K562 (cell line): ENCODE results near the gene ZNF629.

ENCODE experiments used
- EZH2 ChIP-seq: IDR thresholded peaks from 2 replicates; pipeline ENCODE4 v1.6.1; 2012; ENCODE audit warnings: low read depth, mild to moderate bottlenecking, inconsistent platforms, low read length, borderline replicate concordance
- HMBOX1 ChIP-seq: sonication (generic); IDR thresholded peaks from 2 replicates; pipeline ENCODE4 v1.6.1; 2016
- POLR2A ChIP-seq: fragments of 450-650 bp; conservative IDR thresholded peaks from 2 replicates; pipeline ENCODE4 v1.6.1; 2016

DNA sequence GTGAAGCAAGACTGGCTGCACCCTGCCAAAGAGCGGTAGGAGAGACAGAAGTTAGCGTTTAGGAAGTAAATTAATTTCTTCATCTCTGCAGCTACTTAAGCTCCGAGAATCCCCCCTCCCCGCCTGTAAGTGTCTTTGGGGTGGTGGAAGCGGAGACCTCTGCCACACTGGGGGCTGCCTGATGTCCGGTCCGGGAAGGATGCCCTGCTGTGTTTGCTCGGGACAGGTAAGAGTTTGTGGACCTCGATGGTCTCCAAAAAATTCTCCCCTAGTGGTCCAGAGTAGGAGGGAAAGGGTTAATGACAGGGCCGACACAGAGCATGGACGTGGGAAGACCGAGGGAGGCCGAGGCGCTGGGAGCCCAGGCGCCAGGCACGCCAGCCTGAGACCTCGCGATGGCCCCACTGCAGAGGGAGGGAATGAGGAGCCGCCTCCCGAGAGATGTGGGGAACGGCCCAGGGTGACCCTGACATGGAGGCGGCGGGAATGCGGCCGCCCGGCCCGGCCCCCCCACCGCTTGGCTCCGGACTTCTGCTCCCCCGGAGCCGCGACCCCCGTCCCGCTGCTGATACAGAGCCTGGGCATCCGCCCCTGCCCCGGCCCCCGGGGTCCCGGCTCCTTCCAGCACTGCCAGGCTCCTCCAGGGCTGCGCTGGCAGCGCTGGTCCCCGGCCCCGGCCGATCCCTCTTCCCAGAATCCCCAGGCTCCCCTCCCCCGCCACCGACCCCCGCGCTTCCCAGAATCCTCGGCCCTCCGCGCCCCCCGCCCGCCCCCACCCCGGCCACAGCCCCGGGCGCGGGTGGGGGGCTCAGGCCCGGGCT, 680 bp downstream of the ZNF629 start:
- no peak for TF ChIP-seq POLR2A
- TF ChIP-seq HMBOX1, result no peak
- TF ChIP-seq EZH2, result no peak
